HuH-7 (cell line): ENCODE data around the gene AVL9.
"Not testable (repeated sequence)": the region's sequence is repeated elsewhere in the genome, so short reads cannot be mapped to it uniquely, and the experiment has no call there.

Source experiments
- DNase-seq: peaks from one replicate; pipeline ENCODE4 v3.0.0; 2011; ENCODE audit warnings: low spot score

AVL9 gene

DNA sequence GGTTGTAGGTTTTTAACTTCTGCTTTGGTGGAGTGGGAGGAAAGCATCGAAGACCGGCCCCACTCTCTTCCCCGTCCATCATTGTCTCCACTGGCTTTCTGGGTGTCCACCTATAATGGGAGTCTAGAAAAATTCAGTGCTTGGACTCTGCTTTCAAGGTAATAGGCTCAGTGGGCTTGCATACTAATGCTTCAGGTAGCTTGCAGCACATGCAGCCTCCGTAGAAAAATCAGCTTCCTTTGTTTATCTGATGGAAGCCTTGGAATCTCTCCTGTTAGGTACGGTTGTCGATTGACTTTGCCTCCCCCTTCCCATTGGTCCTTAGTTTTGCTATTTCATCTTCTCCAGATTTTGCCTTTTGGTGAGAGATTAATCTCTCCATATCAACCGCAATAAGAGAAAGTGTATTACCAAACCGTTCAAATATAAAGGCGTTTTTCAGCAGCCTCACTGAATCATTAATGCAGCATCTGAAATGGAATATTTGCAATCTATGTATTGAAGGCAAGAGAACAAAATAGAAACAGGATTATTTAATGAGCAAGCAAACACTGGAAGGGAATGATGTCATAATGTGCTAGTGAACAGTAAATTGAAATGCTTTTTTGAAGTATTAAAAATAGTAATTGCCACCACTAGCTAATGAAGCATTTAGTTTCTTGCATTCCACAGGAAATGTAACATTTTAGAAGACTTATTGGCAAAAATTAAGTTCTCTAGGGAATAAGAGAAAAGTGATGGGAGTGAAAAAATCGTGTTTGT is 944 bp downstream of the AVL9 start:
- peak; percentile 25 for DNase-seq

DNA sequence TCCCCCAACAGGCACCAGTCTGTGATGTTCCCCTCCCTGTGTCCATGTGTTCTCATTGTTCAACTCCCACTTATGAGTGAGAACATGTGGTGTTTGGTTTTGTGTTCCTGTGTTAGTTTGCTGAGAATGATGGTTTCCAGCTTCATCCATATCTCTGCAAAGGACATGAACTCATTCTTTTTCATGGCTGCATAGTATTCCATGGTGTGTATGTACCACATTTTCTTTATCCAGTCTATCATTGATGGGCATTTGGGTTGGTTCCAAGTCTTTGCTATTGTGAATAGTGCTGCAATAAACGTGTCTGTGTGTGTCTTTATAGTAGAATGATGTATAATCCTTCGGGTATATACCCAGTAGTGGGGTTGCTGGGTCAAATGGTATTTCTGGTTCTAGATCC is 4.5 kb downstream of the AVL9 start:
- not testable (repeated sequence) for DNase-seq

DNA sequence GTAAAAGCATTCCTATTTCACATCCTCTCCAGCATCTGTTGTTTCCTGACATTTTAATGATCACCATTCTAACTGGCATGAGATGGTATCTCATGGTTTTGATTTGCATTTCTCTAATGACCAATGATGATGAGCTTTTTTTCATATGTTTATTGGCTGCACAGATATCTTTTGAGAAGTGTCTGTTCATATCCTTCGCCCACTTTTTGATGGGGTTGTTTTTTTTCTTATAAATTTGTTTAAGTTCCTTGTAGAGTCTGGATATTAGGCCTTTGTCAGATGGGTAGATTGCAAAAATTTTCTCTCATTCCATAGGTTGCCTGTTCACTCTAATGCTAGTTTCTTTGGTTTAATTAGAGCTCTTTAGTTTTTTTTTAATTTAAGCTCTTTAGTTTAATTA is 4.9 kb downstream of the AVL9 start:
- DNase-seq: not testable (repeated sequence)

DNA sequence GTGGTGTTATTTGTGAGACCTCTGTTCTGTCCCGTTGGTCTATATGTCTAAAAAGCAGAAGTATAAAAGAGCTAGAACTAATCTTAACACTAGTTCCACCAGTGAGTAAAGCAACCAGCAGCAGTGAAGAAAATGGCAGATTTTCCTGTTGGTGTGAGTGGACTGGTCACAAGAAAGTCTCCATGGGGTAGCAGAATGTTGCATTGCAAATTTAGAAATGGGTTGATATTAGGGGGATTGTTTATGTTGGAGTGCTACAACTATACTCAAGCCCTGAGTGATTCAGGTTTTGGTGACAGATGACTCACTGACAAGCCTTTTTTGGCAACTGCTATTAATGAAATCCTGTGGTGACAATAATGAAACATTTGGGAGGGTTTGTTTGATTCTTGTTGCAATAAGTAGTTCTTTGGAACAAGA is 5.6 kb downstream of the AVL9 start:
- DNase-seq: no peak

DNA sequence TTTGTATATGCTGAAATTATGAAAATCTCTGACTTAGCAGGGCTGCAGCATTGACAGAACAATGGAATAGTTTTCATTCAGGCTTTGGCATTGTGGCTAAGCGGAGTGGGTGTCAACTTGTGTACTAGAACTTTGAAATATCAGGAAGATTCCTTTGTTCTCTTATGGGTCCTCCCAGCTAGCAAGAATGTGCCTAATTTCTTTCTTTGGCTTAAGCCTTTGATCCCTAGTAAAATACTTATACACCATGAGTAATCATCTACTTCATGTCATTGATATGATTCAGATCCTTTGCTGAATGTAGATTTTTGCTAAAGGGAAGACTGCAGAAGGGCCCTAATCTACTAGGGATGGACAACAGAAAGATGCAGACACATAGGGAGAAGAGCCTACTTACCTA is 6.2 kb downstream of the AVL9 start:
- no peak for DNase-seq

DNA sequence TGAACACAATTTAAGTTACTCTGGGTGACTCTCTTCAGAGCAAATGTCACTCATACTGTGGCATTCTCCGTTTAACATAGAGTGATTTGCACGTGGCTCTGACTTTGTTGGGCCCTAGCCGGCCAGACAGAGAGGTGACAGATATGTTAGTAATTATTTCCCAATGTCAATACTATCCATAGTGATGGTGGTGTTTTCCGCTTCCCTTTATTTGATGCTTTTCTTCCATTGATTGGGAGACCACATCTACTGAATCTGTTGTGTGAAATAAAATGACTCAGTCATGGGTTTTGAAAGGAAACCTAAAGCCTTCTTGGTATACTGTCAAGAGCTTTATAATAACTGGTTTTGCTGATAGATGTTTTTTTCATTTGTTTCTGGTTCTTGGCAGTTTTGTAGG is 7.4 kb downstream of the AVL9 start:
- DNase-seq: no peak

DNA sequence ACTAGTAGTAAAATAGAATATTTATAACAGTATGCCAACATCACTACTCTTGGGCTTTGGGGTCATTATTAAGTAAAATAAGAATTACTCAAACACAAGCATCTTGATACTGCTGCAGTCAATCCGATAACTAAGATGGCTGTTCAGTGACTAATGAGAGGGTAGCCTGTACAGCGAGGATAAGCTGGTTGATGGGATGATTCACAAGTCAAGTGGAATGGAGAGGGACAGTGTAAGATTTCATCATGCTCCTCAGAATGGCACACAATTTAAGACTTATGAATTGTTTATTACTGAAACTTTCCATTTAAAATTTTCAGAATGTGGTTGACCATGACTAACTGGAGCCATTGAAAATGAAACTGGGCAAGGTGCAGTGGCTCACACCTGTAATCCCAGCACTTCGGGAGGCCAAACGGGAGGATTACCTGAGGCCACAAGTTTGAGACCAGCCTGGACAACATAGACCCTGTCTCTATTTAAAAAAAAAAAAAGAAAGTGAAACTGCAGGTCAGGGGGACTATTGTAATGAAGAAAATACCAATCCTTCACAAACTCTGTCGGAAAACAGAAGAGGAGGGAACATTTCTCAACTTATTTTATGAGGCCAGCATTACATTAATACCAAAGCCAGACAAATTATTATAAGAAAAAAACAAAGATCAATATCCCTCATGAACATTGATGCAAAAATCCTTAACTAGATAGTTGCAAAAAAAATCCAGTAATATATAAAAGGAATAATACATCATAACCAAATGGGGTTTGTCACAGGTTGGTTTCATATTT is 11.2 kb downstream of the AVL9 start:
- no peak for DNase-seq

DNA sequence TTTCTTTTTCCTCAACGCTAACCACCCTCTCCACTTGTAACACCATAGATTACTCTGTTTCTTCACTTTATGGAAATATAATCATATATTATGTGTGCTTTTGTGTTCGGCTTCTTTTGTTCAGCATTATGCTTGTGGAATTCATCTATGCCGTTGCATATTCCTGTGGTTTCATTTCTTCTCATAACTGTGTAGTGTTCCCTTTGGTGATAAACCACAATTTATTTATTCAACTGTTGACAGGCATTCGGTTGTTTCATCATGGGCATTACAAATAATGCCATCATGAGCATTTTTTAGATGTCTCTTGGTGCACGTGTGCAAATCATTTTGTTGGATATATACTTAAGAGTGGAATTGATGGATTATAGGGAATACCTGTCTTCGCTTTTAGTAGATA is 12.1 kb downstream of the AVL9 start:
- no peak for DNase-seq

DNA sequence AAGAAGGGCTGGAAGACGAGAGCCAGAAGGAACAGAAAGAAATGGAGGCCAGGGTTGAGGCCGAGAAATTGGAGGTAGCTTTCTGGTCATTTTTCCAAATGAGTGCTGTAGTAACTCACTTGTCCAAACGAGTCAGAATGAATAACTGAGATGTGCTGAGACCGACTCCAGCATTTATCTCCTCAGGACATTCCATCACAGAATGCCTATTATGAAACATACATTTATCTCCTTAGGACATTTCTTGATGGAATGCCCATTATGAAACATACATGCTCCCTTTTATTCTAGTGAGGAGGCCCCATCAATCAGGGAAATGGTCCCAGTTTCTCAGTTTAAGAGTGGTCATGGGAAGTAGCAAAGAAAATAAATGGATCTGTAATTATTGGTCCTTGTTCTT is 16.5 kb downstream of the AVL9 start:
- DNase-seq: no peak

DNA sequence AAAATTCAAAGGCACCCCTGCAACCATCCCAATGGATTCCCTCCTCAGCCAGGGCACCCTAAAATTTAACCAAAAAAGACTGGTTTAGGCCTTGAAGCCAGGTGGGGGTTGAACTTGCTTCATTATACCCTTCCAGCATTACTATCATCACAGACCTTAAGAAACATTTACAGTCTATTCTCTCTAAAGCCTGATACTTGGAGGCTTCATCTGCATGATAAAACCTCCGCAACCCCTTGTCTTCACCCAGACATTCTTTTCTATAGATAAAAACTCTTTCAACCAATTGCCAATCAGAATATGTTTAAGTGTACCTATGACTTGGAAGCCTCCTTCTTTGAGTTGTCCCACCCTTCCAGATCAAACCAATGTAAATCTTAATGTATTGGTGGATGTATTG is 17.9 kb downstream of the AVL9 start:
- no peak for DNase-seq

DNA sequence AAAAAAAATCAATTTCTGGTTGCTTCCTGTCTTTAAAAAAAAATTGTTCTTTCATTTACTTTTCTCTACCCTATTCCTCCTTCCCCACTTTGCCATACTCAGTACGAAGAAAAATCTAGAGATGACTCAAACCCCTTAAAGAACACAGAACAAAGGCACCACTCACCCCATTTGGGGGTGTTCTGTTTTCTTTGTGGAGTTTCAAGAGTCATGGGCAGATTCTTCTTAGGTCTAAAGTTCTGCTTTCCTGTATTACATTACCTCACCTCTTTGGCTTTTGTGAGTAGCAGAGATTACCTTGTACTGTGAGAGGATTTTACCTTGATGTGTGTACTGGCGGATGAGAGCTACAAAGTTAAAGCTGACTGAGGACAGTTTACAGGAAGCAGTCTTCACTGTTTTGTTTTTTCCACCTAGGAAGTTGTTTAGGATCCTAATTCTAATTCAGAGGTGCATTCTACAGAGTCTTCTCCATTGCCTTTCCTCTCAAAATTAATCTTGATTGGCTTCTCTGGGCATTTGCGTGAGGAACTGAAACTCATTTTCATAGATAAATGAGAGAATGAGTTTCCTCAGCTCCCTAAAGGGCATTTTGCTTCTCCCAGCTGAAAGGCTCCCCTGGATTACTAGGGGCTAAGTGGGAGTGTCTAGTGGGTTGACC is 20.7 kb downstream of the AVL9 start:
- no peak for DNase-seq

DNA sequence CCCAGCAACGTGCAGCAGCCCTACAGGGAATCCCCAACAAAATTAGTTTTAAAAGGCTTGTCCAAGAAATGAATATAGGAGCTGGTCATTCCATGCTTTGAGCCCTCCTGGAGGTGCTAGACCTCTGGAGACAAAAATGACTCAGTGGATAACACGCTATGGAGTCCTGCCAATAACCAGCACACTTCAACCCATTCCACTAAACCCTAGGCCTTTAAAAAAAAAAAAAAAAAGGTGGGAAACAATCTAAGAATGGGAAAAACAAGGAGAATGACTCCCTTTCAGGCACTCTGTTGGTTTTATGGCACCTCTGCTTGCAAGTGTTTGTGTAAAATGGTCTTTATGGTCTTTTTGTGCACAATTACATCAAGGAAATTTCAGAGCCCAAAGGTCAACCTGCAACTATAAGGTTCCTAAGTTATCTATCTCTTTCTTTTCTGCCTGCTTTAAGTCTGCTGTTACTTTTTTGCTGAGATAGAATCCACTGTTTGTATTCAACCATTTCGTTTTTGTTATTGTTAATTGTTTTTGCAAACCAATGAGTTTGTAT is 21.3 kb downstream of the AVL9 start:
- DNase-seq: no peak

DNA sequence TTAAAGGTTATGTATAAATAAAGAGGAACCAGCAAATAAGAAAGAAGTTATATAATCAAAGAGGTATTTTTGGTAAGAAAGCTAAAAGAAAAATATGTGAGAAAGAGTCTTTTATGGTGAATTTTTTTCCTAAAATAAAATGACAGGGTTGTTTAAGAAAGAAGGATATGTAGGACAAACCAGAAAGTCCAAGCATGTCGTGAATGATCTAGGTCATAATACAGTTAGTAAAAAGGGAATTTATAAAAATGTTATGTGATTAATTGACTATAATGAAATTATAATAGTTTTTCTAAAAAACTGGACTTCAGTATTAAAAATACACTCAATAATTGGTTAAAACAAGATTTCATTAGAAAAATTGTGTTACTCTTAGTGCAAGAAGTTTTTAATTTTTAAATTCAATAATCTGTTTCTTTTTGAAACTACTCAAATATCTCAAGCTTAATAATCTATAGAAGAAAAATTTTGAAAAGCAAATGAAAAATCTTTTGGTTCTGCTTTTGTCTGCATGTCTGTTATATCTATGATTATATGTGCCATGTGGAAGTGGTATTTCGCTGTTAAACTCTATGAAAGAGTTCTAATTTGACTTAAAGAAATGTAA is 23.3 kb downstream of the AVL9 start:
- no peak for DNase-seq

DNA sequence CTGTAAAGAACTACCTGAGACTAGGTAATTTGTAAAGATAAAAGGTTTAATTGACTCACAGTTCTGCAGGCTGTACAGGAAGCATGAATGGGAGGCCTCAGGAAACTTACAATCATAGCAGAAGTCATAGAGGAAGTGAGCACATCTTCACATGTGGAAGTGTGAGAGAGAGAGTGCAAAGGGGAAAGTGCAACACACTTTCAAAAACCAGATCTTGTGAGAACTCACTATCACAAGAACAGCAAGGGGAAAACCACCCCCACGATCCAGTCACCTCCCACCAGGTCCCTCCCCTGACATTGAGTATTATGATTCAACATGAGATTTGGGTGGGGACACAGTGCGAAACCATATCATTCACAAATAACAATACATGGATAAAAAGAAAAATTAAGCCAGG is 24.5 kb downstream of the AVL9 start:
- no peak for DNase-seq

DNA sequence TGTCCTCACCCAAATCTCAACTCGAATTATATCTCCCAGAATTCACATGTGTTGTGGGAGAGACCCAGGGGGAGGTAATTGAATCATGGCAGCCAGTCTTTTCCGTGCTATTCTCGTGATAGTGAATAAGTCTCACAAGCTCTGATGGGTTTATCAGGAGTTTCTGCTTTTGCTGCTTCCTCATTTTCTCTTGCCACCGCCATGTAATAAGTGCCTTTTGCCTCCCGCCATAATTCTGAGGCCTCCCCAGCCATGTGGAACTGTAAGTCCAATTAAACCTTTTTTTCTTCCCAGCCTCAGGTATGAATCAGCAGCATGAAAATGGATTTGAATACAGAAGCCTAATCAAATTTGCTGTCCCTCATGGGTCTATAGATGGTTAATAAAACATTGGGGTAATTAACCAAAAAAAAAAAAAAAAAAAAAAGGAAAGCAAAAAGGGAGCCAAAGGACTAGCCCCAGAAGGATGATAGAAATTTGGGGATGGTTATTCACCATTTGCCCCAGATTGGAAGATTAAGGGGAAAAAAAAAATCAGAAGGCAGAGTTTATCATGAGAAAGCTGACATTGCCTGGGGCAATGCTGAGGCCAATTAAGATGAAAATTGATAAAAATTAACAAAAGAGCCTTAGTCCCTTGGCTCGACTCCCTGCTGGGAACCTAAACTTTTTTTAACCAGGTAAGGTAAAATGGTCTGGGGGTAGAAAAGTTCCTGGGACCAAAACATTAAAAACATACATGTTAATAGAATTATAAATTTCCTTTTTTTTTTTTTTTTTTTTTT is 27.6 kb downstream of the AVL9 start:
- no peak for DNase-seq

DNA sequence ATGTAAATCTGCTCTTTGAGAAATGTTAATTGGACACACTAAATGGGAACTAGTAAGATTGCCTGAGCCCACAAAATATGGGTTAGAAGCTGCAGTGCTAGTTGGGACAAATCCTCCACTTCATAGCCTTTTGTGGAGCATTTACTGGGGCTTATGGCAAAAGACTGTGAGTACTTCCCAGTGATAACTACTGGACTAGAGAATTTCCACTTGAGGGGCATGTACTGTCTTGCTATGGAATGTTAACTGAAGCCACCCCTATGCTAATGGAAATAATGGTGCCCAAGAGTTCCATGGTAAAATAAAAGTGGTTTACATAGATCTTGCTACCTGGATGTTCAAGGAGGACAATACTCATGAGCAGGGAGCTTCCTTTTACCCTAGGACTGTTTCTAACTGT is 29.3 kb downstream of the AVL9 start:
- no peak for DNase-seq

DNA sequence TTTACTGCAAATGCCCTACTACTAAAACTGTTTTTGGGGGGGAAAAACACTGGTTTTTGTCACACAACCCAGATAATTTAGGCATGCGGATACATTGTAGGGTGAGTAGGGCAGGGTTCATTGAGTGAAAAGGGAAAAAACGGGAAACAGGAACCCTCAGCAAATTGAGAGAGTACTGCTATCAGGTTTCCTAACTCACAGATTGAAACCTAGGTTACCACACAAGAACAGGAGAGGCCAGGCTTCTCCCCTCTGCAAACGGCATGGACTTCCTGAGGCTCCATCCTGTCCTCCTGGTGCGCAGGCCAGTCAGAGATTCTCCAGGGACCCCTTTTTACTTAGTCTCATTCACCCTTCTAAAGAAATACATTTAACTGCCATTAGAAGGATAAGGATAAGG is 30.6 kb downstream of the AVL9 start:
- no peak for DNase-seq

DNA sequence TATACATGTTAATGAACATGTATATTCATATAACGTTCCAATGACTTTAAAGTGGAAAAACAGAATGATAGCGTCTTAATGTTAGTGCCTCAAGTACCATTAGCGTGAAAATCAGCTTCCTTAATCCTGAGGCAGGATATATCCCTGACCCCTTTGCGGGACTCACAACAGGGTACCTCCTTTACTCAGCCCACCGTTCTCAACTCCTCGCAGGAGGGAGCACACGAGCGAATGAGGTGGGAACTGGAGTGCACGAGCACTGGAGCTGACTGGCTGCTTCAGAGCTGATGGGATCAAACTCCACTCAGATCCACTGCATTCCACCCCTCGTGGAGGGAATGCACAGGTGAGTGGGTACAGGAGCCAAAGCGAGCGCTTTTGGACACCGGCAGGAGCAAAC is 36.1 kb downstream of the AVL9 start:
- DNase-seq: no peak

DNA sequence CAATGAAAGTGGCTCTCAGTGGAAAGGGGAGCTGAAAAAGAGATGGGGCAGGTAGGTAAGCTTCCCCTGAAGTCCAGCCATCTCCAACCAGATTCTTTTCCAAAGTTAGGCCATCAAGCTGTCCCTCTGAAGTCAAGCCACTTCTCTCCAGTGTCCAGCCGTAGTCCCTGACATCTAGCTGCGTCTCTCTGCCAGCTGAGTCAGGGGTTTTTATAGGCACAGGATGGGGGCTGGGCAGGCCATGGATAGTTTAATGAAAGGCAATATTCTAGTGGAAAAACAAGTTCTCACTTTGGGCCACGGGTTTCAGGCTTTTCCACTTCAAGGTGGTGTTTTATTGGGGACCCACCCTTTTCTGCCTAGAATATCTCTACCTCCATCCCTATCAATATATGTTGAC is 36.8 kb downstream of the AVL9 start:
- no peak for DNase-seq

DNA sequence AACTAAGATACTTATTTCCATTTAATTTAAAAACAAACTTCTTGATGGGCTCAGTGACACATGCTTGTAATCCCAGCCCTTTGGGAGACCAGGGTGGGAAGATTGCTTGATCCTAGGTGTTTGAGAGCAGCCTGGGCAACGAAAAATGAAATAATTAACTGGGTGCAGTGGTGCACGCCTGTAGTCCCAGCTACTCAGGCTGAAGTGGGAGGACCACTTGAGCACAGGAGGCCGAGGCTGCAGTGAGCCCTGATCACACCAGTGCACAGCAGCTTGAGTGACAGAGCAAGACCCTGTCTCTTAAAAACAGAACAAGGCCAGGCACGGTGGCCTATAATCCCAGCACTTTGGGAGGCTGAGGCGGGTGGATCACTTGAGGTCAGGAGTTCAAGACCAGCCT is 37.4 kb downstream of the AVL9 start:
- no peak for DNase-seq

DNA sequence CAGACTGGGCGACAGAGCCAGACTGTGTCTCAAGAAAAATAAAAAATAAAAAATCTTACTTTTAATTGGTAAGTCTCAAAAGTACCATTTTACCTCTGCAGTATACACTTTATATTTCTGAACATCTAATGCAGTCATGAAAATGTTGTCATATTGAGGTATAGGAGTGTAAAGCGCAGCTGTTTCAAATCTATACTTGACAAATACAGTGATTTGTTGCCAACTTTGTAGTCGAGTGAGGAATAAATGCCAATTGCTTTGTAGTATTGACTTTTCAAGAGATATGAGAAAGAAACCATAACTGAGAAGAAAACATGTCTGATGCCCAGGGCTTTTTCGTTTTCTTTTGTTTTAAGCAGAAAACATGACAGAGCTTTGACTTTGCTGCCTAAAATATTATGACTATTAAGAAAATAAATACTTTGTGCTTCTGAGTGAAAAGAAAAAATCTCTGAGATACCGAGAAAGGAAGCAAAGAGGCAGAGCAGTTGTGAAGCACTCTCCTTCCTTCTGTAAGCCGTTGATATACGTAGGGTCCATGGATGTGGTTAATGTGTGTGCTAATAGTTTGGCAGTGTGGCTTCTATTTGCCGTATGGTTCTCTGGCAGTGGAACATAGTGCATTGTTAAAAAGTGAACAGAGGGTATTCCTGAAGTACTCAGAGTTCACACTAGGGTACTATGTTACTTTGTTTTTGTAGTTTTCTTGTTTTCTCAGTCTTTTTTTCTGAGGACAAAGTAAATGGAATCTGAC is 38.2 kb downstream of the AVL9 start:
- no peak for DNase-seq
